SIG-M5 (cell line): ENCODE results near the gene SNAPC3.

Experiments
- DNase-seq: peaks from one replicate; lab custom pipeline; 2025; lab: John Stamatoyannopoulos, UW

The SNAPC3 gene

GRCh38 chr9:15492485-15493150 lies 69.9 kb downstream of the SNAPC3 start:
- DNase-seq = no peak

DNA sequence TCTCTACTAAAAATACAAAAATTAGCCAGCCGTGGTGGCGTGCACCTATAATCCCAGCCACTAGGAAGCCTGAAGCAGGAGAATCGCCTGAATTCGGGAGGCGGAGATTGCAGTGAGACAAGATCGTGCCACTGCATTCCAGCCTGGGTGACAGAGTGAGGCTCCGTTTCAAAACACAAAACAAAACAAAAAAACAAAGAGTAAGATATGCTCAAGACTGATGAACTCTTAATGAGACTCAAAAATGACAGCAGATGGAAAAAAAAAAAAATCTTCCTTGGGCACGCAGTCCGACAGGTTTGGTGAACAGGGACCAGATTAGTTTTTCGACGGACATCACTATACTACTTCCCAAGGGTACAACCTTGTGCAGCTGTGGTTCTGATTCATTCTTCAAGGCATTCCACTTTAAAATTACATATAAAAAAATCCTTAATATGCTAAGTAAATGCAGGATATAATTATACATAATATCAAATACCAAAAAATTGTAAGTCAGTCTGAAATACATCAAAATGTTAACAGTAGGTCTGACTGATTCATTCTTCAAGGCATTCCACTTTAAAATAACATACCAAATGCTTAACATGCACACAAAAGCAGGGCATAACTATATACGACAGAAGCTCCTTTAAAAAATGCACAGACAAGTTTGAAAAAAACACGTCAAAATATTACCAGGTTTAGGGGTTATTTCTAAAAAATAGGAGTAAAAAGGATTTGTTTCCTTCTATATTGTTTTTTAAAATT lies 75.7 kb downstream of the SNAPC3 start:
- DNase-seq = no peak

DNA sequence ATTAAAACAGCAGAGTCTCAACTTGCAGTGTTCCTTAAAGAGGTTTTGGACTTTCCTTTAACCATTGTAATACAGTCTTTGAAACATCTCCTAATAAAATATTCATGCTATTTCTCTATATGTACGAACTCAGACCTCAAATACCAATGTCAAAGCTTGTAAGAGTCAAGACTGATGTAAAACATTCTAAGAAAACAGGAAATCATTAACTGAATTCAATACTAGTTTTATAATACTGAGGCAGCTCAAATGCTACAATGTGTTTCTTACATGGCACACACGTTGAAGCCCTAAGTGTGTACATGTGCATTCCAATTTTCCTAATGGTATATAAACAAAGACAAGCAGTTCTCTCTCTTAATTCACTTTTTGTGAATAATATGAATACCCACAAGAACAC lies 76.5 kb downstream of the SNAPC3 start:
- no peak for DNase-seq

DNA sequence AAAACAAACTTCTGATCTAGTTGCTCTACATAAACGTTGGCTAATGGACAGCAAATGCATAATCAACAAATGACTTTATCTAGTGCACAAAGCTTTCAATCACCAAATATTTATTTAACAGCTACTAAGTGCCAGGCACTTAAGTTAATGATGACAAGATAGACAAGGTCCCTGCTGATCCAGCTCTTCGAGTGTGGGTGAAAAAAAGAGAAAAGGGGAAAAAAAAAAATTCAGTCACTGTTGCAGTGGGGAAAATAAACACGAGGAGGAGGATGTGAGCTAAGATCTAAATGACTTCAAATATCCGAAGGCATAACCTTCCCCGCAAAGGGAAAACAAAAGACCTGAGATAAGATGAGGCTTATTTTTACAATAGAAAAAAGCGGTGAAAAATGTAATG lies 78.5 kb downstream of the SNAPC3 start:
- no peak for DNase-seq

DNA sequence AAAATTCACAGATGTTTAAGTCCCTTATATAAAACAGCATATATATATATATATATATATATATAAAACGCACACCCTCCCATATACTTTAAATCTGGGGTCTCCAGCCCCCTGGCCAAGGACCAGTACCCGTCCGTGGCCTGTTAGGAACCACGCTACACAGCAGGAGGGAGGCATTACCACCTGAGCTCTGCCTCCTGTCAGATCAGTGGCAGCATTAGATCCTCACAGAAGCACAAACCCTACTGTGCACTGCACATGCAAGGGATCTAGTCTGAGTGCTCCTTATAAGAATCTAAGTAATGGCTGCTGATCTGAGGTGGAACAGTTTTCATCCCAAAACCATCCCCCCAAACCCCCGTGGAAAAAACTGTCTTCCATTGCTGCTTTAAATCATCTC lies 79.1 kb downstream of the SNAPC3 start:
- DNase-seq = no peak

GRCh38 chr9:15505921-15506320 lies 83.2 kb downstream of the SNAPC3 start:
- no peak for DNase-seq

GRCh38 chr9:15509931-15510788 lies 87.5 kb downstream of the SNAPC3 start:
- no peak for DNase-seq

GRCh38 chr9:15510789-15511575 lies 88.3 kb downstream of the SNAPC3 start, which contains the start of gene PSIP1:
Gene PSIP1 (minus strand): TSS chr9:15510970. CDS start chr9:15510188, 782 bp downstream.
- peak; percentile 20 for DNase-seq
